PFSK-1 (cell line): ENCODE results near the gene DAGLA.

Experiments used
- POLR2AphosphoS5 ChIP-seq: IDR thresholded peaks from 2 replicates; pipeline ENCODE4 v1.6.1; 2012; ENCODE audit warnings: low read depth, mild to moderate bottlenecking, control low read depth, low read length, moderate library complexity
- REST ChIP-seq, 2 experiments: IDR thresholded peaks; 2 replicates each; pipeline versions ENCODE4 v1.6.1 to v1.8.0; 2011 to 2012; ENCODE audit warnings: low read depth in 2 of 2, low read length in 2 of 2, control low read depth in 1 of 2, inconsistent platforms in 1 of 2, mild to moderate bottlenecking in 1 of 2, moderate library complexity in 1 of 2; ENCODE audit not compliant: insufficient read depth in 1 of 2
- SIN3A ChIP-seq: IDR thresholded peaks from 2 replicates; pipeline ENCODE4 v1.6.1; 2012; ENCODE audit warnings: mild to moderate bottlenecking, low read length, moderate library complexity, borderline replicate concordance; ENCODE audit not compliant: insufficient read depth
- TAF1 ChIP-seq: IDR thresholded peaks from 2 replicates; pipeline ENCODE4 v1.6.1; 2012; ENCODE audit warnings: low read length, control low read depth, borderline replicate concordance; ENCODE audit not compliant: insufficient read depth

DNA sequence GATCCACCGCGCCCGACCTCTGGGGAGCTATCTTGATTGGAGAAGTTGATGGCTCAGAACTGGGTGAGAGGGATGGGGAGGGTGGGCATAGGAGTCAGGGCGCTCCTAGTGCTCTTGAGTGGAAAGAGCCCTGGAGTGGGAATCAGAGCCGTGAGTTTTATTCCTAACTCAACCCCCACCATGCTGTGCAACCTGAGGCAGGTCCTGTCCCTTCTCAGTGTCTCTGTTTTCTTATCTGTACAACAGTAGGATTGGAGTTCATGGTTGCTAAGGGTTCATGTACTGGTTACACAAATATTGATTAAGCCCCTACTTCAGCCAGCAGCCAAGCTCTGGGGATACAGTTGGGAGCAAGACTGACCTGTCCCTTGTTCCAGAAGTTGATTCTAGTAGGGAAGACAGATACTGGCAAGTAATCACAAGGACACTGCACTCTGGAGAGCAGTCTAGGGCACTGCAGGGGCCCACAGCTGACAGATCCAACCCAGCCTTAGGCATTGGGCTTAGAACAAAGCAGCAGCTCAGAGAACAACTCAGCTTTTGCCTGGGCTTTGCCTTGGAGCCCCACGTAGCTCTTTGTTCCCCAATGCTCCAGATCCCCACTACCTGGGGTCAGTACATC is 12.4 kb upstream of the DAGLA start:
- TF ChIP-seq SIN3A (no peak), TAF1 (no peak), POLR2AphosphoS5 (no peak), REST (IDR thresholded peaks at IDR 0.05; ENCODE audit: insufficient read depth in 1 of 2, low read depth in 2 of 2, low read length in 2 of 2) (no peak)
